Embryonic facial prominence (tissue), 1 donor: Measurements from ENCODE around the gene IBA57.
"Not testable (repeated sequence)": the region's sequence is repeated elsewhere in the genome, so short reads cannot be mapped to it uniquely, and the experiment has no call there.

ENCODE experiments used
- DNase-seq: peaks from one replicate; pipeline ENCODE4 v3.0.0-alpha.2; 2016; ENCODE audit errors: extremely low spot score

Gene IBA57

GRCh38 chr1:228212966-228213844 is 47.6 kb downstream of the IBA57 start:
- peak; percentile 69 for DNase-seq

GRCh38 chr1:228213917-228214808 is 48.6 kb downstream of the IBA57 start:
- DNase-seq, result no peak

GRCh38 chr1:228214921-228215662 is 49.5 kb downstream of the IBA57 start:
- DNase-seq, result no peak

GRCh38 chr1:228215663-228216116 is 50.1 kb downstream of the IBA57 start:
- no peak for DNase-seq

- no peak for DNase-seq
Measured at GRCh38 chr1:228216371-228217320, 51.0 kb downstream of the IBA57 start.

- no peak for DNase-seq
Measured at GRCh38 chr1:228217551-228218344, 52.1 kb downstream of the IBA57 start.

- no peak for DNase-seq
Measured at GRCh38 chr1:228218513-228219244, 53.1 kb downstream of the IBA57 start.

- DNase-seq, result no peak
Measured at GRCh38 chr1:228219245-228219961, 53.8 kb downstream of the IBA57 start.

- DNase-seq, result no peak
Measured at GRCh38 chr1:228219962-228220780, 54.6 kb downstream of the IBA57 start.

- not testable (repeated sequence) for DNase-seq
Measured at GRCh38 chr1:228221097-228221496, 55.5 kb downstream of the IBA57 start.

- no peak for DNase-seq
Measured at GRCh38 chr1:228222548-228222947, 56.9 kb downstream of the IBA57 start.

- DNase-seq, result no peak
Measured at GRCh38 chr1:228224198-228225164, 58.9 kb downstream of the IBA57 start.

GRCh38 chr1:228225165-228225710 is 59.6 kb downstream of the IBA57 start:
- no peak for DNase-seq

GRCh38 chr1:228225740-228226139 is 60.1 kb downstream of the IBA57 start:
- no peak for DNase-seq

- no peak for DNase-seq
Measured at GRCh38 chr1:228226141-228226874, 60.7 kb downstream of the IBA57 start.
